Activated CD4-positive, CD25-positive, alpha-beta regulatory T cell treated with anti-CD3 and anti-CD28 coated beads, Interleukin-2, amount 50 U/mL, for 72 hours (primary cell): ENCODE results near the gene ZFHX2.
"Not testable (repeated sequence)": the region's sequence is repeated elsewhere in the genome, so short reads cannot be mapped to it uniquely, and the experiment has no call there.

Source experiments
- DNase-seq: peaks from one replicate; pipeline ENCODE4 v3.0.0; 2021

The ZFHX2 gene

DNA sequence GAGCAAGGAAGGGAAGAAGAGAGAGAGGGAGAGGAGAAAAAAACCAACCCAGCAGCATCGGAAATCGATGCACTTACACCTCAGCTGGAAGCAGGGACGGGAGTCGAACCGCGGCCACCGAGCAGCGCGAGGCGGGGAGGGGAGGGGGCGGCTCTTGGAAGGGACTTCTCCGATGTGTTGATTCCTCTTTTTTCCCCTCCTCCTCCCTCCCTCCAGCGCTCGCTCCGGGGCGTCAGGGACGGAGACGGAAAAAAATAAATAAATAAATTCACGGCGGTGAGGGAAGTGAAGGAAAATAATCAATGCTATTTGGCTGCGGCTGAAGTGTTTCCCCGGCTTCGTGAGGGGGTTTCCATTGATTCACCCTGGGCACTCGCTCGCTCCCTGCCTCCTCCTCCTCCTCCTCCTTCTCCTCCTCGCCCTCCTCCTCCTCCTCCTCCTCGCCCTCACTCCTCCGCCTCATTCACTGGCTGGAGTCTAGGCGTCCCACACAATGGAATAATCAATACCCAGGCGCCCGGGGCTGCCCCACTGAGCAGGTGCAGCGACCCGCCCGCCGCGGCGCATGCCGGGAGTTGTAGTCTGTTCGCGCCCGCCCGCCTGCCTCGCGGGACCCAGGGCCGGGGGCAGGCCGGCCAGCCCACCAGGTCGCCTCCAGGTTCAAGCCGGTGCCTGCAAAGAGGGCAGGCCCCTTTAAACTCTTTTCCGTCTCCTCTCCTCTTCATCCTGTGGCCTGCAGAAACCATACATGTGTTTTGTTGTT is at the start of gene ZFHX2:
Gene ZFHX2 (minus strand): TSS at position 500 of the 763 bp plus-strand sequence. CDS start 16,440 bp downstream, outside the sequence.
- DNase-seq, result peak; percentile 79

DNA sequence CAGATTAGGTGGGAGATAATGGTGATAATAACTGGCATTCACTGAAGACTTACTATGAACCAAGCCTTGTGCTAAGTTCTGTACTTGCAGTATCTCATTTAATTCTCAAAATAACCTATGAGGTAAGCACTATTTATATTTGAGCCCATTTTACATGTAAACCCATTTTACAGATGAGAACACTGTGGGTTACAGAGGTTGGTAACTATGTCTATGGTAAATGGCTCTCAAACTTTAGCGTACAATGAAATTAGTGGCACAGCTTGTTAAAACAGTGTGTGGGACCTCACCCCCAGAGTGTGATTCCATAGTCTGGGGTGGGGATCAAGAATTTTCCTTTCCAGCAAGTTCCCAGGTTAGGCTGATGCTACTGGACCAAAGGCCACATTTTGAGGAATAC is 49.2 kb upstream of the ZFHX2 start:
- no peak for DNase-seq

DNA sequence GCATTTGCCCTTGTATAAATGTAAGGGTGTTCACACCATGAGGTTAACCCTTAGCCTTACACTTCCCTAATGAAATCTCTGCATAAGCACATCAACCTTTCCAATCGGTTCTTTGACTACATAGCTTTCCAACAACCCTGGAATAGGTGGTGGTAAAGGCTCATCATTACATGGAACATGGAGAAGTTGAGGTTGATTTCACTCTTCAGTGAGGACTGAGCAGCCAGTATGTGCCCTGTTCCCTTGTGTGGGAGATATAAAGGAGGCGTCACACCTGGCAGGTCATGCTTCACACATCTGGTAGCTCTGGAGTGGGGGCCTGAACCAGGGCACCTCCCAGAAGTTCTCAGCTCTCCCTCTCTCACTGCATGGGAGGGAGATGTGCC is 48.8 kb upstream of the ZFHX2 start:
- DNase-seq, result no peak

- not testable (repeated sequence) for DNase-seq
These were observed 42.6 kb upstream of the ZFHX2 start for GRCh38 chr14:23594191-23594590.

DNA sequence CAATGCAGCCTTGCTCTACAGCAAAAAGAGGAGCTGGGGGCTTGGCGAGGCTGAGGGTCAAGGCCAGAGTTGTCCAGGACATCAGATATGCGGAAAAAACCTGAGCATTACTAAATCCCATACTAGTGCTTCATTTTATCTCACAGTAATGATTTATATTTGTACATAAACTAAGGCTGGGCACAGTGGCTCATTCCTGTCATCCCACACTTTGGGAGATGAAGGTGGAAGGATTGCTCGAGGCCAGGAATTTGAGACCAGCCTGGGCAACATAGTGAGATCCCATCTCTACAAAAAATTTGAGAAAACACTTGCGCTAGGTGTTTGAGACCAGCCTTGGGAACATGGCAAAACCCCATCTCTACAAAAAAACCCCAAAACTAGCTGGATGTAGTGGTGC is 38.6 kb upstream of the ZFHX2 start:
- DNase-seq, result no peak

DNA sequence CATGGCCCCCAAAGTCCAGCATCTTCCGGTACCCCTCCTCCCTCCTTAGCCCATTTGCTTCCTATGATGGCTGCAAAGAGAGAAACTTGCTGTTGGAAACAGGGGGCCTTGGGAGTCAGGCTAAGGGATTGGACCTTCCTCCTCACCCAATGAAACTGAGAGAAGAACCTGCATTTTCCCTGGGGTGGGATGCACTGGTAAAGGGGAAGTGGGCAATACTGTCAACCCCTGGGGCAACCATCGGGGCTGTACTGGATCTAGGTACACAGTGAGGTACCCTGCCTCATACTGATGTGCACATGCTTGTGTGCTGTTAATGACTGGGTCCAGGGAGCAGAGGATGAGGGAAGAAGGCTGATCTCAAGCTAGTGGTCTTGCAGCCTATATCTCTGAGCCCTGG is 38.0 kb upstream of the ZFHX2 start:
- DNase-seq, result no peak

DNA sequence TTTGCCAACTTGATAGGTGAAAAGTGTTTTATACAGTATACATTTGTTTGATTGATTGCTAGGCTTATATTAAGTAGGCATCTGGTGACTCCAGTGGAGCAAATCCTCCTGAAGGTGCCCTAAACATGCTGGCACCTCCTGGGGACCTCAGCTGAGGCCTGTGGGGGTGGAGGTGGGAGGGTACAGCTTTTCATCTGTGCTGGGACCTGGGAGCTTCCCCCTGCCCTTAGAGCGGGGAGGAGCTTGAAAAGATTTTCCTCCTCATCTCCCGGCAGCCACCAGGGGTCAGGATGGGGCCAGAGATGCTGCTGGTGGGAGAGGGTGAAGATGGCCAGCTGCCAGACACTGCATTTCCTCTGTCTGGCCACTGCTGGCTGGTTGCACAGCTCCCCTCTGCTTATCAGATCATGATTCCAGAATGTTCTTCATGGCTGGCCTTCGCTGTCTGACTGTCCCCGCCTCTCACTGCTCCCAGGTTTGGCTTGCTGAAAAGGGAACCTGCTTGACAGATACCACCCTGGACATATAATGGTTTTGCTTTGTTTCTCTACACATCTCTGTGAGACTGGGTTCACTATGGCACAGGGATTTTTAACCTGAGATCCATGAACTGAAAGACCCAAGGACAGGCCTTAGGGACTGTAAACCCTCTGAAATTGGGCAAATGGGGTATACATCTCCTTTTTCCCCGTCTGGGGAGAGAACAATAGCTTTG is 37.5 kb upstream of the ZFHX2 start:
- DNase-seq, result peak; percentile 68

DNA sequence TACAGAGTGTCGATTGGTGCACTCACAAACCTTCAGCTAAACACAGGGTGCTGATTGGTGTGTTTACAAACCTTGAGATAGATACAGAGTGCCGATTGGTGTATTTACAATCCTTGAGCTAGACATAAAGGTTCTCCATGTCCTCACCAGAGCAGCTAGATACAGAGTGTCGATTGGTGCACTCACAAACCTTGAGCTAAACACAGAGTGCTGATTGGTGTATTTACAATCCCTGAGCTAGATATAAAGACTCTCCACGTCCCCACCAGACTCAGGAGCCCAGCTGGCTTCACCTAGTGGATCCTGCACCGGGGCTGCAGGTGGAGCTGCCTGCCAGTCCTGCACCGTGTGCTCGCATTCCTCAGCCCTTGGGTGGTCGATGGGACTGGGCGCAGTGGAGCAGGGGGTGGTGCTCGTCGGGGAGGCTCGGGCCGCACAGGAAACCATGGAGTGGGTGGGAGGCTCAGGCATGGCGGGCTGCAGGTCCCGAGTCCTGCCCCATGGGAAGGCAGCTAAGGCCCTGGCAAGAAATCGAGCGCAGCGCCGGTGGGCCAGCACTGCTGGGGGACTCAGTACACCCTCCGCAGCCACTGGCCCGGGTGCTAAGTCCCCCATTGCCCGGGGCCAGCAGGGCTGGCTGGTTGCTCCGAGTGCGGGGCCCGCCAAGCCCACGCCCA is 33.1 kb upstream of the ZFHX2 start:
- not testable (repeated sequence) for DNase-seq

DNA sequence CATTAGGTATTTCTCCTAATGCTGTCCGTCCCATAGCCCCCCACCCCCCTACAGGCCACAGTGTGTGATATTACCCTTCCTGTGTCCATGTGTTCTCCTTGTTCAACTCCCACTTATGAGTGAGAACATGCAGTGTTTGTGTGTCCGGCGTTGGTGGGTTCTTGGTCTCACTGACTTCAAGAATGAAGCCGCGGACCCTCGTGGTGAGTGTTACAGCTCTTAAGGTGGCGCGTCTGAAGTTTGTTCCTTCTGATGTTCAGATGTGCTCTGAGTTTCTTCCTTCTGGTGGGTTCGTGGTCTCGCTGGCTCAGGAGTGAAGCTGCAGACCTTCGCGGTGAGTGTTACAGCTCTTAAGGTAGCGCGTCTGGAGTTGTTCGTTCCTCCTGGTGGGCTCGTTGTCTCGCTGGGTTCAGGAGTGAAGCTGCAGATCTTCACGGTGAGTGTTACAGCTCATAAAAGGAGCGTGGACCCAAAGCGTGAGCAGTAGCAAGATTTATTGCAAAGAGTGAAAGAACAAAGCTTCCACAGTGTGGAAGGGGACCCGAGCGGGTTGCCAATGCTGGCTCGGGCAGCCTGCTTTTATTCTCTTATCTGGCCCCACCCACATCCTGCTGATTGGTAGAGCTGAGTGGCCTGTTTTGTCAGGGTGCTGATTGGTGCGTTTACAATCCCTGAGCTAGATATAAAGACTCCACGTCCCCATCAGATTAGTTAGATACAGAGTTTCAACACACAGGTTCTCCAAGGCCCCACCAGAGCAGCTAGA is 32.4 kb upstream of the ZFHX2 start:
- not testable (repeated sequence) for DNase-seq

DNA sequence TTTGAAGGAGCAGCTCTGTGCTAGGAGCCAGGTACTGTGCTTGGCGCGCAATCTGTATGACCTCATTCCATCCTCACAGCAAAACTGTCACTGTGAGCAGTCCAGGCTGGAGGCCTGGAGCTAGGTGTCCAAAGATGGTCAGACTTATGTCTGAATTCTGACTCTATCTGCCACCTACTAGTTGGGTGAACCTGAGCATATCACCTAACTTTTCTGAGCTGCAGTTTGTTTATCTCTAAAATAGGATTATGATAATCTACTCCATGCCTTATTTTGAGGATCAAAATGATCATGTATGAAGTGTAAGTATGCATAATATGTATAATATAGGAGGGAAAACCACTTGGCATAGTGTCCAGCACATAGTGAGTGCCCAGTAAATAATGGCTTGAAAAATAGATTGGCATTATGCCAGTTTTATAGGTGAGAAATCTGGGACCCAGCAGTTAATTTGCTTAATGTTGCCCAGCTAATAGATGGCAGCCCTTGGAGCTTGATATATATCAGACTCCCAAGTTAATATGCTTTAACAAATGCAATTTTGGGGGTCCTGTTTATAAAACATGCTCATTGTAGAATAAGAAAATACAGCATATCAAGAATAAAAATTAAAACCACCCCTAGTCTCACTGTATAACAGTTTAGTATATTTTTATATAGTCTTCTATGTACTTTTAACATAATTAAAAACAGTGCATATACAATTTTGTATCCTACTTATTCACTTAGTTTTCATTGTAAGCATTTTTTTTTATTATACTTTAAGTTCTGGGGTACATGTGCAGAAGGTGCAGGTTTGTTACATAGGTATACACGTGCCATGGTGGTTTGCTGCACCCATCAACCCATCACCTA is 31.6 kb upstream of the ZFHX2 start:
- DNase-seq, result no peak

DNA sequence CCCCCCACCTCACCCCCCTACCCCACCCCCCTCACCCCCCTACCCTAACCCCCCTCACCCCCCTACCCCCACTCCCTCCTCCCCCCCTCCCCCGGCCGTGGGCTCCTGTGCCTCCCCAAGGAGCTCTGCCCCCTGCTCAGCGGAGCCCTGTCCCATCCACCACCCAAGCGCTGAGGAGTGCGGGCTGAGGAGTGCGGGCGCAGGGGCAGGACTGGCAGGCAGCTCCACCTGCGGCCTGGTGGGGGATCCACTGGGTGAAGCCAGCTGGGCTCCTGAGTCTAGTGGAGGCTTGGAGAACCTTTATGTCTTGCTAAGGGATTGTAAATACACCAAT is 29.4 kb upstream of the ZFHX2 start:
- no peak for DNase-seq

DNA sequence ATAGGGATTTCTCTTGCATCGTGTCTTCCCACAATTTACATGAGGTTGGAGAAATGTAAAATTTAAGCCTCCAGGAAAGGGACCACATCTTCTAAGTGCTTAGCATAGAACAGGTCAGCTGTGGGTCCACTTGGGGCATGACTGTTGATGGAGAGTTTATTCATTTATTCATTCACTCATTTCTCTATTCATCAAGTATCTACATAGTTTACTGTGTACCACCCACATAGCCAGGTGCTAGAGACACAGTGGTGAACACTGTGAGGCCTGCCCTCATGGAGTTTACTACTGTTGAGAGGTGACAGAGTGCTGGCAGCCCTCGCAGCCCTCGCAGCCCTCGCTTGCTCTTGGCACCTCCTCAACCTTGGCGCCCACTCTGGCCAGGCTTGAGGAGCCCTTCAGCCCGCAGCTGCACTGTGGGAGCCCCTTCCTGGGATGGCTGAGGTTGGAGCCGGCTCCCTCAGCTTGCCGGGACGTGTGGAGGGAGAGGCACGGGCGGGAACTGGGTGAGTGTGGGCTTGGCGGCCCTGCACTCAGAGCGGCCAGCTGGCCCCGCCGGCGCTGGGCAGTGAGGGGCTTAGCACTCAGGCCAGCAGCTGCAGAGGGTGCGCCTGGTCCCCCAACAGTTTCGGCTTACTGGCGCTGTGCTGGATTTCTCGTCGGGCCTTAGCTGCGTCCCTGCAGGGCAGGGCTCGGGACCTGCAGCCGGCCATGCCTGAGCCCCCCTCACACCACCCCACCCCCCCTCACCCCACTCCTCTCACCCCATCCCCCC is 28.8 kb upstream of the ZFHX2 start:
- no peak for DNase-seq

DNA sequence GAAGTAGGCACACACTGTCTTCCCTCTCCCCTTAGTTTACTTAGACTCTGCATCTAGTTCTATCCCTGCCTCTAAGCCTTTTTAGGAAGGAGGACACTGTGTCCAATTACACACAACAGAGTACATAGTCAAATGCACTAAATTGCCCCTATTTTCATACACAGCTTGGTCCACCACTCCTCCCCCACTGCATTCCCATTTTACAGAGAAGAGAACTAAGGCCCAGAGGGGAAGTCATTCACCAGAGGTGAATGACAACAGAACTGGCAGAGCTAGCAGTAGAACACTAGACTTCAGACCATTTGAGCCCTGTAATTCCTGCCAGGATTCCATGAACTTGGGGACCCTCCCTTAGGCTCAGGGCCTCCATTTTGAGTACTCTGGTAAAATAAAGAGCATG is 28.2 kb upstream of the ZFHX2 start:
- no peak for DNase-seq

GRCh38 chr14:23579311-23579630 is 27.7 kb upstream of the ZFHX2 start:
- no peak for DNase-seq

DNA sequence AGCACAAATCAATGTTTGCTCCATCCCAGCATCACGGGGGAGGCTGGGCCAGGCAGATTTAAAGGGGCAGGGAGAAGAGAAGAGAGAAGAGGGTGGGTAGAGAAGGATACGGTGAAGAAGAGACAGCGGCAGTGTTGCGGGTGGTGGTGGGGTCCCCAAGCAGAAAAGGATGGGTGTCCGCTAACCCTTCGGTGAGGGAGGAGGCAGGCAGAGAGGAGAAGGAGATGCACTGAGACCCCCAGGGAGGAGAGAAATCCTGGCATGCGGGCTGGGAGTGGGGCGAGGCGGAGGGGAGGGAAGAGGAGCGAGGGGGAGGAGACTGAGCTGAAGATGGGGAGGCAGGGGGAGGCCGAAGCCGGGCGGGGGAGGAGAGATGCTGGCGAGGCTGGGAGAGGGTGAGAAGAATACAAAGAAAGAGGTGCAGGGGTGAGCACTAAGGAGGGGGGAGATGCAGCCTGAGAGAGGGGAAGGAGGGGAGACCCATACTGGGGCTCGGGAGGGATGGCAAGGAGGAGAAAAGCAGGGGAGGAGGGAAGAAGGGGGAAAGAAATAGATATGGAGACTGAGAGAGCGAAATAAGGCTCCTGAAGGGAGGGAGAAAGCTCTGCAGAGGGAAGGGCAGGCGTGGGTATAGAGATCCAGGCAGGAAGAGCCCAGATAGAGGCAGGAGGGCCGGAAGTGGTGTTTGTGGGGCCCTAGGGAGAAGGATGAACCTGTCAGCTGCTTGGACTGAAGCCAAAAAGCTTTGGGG is 27.2 kb upstream of the ZFHX2 start, which contains the start of gene JPH4:
Gene JPH4 (minus strand): TSS at position 231 of the 751 bp plus-strand sequence. CDS start 1,337 bp downstream, outside the sequence.
- DNase-seq, result no peak

DNA sequence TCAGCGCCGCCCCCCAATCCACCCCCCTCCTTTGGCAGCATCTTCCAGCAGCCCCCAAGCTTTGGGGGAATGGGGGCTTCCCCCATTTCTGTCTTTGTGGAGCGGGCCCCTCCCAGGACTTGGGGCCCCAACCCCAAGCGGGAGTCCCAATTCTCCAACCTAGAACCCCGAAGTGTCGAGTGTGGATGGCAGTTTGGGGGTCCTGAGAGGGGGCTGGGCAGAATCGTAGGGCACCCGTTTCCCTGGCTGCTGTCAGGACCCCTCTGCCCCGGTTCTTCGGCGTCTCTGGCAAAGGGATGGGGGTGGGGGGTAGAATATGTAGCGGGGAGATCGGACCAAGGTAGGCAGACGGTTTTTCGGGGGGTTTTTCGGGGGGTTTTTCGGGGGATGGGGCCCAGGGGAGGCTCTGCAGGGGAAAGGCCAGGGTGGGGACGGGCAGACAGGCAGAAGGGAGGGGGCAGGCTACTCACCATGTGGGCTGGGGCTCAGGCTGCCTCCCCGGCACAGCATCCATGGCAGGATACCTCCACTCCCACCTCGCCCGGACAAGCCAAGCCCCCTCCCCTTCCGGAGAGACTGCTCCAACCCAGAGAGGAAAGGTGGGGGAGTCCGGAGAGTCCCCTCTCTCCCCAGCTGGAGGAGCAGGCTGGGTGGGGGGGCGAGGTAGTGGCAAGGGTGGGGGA is 26.3 kb upstream of the ZFHX2 start:
- no peak for DNase-seq

- no peak for DNase-seq
These were observed 25.6 kb upstream of the ZFHX2 start for GRCh38 chr14:23577004-23577681.

GRCh38 chr14:23573384-23574015 is 21.9 kb upstream of the ZFHX2 start:
- DNase-seq, result no peak

- no peak for DNase-seq
These were observed 21.3 kb upstream of the ZFHX2 start for GRCh38 chr14:23572836-23573235.
